Stimulated activated effector memory CD8-positive, alpha-beta T cell treated with anti-CD3 and anti-CD28 coated beads, Interleukin-12 subunit alpha, Interleukin-12 subunit beta, amount 100 ng/mL, for 72 hours (primary cell): ENCODE results near the gene SUGP2.
"Not testable (repeated sequence)": the region's sequence is repeated elsewhere in the genome, so short reads cannot be mapped to it uniquely, and the experiment has no call there.

Source experiments
- ATAC-seq: fragments of 150-1000 bp; cut with Tn5 transposase; 2 replicates; pipeline ENCODE4 v1.10.0; 2021
- DNase-seq, 2 donors: peaks; one replicate each; pipeline ENCODE4 v3.0.0; 2021 to 2022; ENCODE audit warnings: low spot score in 2 of 2
- H3K27ac Mint-ChIP-seq: one replicate; pipeline ENCODE4 v1.8.0; 2022; ENCODE audit warnings: mild to moderate bottlenecking, mixed read lengths
- H3K36me3 Mint-ChIP-seq: one replicate; pipeline ENCODE4 v1.8.0; 2022; ENCODE audit warnings: mild to moderate bottlenecking, mixed read lengths
- H3K4me1 Mint-ChIP-seq: one replicate; pipeline ENCODE4 v1.8.0; 2022; ENCODE audit warnings: mixed read lengths
- H3K4me3 Mint-ChIP-seq: one replicate; pipeline ENCODE4 v1.8.0; 2022; ENCODE audit warnings: mild to moderate bottlenecking, mixed read lengths
- H3K9me3 Mint-ChIP-seq: one replicate; pipeline ENCODE4 v1.8.0; 2022; ENCODE audit warnings: mixed read lengths

SUGP2 gene

DNA sequence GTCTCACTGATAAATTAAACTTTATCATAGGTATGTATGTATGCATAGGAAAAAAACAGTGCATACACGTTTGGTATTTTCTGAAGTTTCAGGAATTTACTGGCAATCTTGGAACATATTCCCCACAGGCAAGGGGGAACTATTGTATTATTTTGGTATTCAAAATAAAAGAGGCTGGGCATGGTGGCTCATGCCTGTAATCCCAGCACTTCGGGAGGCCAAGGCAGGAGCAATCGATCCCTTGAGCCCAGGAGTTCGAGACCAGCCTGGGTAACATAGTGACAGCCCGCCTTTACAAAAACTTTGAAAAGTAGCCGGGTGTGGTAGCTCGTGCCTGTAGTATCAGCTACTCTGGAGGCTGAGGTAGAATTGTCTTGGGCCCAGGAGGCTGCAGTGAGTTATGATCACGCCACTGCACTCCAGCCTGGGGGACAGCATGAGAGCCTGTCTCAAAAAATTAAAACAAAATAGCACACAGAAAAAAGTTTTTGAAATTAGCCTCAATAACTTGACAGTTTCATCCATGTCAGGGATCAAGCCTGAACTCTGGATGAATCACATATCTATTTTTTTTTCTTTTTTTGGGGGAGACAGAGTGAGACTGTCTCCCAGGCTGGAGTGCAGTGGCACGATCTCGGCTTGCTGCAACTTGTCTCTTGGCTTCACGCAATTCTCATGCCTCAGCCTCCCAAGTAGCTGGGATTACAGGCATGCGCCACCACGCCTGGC, 63.2 kb downstream of the SUGP2 start:
- DNase-seq (no peak), ATAC-seq (no peak)
- H3K27ac Mint-ChIP-seq, result no peak overlapping the region
- H3K4me1 Mint-ChIP-seq, result peaks cover 7% of the 10 kb centered on the region
- H3K9me3 Mint-ChIP-seq, result no peaks in the 10 kb centered on the region
- H3K36me3 Mint-ChIP-seq, result no peaks in the 10 kb centered on the region
- H3K4me3 Mint-ChIP-seq, result no peak overlapping the region

DNA sequence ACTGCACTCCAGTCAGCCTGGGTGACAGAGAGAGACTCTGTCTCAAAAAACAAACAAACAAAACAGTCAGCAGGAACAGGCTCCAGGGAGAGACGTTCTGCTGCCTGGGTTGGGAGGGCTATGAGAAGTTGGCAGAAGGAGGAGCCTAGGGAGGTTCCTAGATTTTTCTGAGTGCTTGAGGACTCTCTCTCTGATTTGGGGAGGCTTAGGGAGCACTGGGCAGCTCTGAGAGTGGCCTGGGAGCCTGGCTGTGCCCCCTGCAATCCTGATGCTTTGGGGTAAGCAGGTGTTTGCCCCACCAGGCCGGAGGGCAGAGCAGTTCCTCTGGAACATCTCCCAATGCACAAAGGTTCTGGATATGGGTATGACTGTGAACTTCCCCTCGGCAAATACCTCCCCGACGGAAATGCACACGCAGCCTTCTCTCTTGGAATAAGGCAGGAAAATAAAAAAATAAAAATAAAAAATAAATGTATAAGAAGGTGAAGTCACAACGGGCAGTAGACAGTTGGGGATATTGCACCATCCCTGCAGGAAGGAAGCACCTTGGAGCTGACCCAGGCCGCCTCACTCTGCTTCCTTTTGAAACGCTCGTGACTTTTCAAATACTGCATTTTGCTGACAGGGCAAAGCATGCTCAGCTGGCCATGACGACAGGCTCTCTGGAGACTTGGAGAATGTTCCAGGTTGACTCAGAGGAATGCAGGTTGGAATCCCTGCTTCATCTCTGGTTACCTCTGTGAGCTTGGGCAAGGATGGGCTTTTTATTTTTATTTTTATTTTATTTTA, 65.8 kb downstream of the SUGP2 start:
- no peak overlapping the region for H3K4me3 Mint-ChIP-seq
- no peaks in the 10 kb centered on the region for H3K9me3 Mint-ChIP-seq
- H3K36me3 Mint-ChIP-seq, result no peaks in the 10 kb centered on the region
- H3K4me1 Mint-ChIP-seq, result peaks cover 7% of the 10 kb centered on the region
- H3K27ac Mint-ChIP-seq, result no peak overlapping the region
- DNase-seq (no peak), ATAC-seq (no peak)

DNA sequence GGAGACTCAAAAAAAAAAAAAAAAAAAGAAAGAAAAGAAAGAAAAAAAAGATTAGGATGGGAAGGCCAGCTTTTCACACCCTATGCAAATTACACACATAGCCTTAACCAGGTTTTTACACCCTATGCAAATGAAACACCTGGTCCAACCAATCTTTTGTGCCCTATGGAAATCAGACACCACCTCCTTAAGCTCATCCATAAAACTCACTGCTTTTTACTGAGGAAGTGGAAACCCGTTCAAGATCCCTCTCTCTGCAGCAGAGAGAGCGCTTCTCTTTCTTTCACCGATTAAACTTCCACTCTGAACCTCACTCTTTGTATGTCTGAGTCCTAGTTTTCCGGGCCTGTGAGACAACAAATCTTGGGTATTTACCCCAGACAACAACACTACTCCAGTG, 67.0 kb downstream of the SUGP2 start:
- no peak for DNase-seq
- Mint-ChIP-seq H3K4me3 (no peak overlapping the region), H3K9me3 (no peaks in the 10 kb centered on the region), H3K4me1 (peaks cover 18% of the 10 kb centered on the region), H3K27ac (no peak overlapping the region), H3K36me3 (no peaks in the 10 kb centered on the region)
- no peak for ATAC-seq

DNA sequence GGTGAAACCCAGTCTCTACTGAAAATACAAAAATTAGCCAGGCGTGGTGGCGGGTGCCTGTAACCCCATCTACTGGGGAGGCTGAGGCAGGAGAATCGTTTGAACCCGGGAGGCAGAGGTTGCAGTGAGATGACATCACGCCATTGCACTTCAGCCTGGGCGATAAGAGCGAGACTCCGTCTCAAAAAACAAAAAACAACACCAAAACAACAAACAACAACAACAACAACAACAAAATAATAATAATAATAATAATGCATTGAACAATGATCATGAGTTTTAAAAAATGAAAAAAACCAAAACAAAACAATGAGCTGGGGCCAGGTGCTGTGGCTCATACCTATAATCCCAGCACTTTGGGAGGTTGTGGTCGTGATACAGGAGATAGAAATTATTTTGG, 69.2 kb downstream of the SUGP2 start:
- ATAC-seq, result no peak
- no peak for DNase-seq
- Mint-ChIP-seq H3K4me1 (peaks cover 16% of the 10 kb centered on the region), H3K36me3 (no peaks in the 10 kb centered on the region), H3K4me3 (no peak overlapping the region), H3K9me3 (no peaks in the 10 kb centered on the region), H3K27ac (no peak overlapping the region)

DNA sequence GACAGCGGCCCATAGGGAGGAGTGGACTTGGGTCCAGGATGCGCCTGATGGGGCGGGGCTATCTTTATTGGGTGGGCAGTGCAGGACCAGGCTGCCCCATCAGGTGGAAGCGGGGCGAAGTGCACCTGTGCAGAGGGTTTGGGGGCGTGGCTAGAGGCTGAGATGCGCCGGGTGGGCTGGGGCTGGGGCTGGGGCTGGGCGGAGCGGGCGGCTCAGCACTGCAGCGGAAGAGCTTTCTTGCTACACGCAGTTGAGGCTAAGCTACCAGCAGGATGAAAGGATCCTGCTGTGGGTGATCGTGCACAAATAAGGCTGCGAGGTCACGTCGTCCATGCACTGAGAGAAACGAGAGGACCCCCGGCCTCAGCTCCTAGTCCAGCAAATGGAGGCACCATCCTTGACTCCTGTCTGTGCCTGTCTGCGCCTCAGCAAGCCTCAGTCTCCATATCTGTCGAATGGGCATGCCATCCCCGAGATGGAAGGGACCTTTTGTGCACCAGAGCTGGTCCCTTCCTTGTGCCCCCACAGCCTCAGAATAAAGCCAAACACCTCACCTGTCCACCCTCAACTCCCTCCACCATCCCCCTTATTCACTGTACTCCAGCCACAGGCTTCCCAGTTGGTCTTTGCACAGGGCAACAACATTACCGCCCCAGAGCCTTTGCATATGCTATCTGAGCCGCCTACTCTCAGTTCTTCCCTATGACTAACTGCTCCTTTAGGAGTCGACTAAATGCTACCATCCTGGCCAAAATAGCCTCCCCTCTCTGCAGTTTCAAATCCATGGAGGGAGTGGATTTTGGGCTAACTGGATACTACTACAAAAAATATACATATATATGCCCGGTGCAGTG, 71.3 kb downstream of the SUGP2 start:
- Mint-ChIP-seq H3K9me3 (no peaks in the 10 kb centered on the region), H3K4me3 (no peak overlapping the region)
- peak; percentile 39 for ATAC-seq

DNA sequence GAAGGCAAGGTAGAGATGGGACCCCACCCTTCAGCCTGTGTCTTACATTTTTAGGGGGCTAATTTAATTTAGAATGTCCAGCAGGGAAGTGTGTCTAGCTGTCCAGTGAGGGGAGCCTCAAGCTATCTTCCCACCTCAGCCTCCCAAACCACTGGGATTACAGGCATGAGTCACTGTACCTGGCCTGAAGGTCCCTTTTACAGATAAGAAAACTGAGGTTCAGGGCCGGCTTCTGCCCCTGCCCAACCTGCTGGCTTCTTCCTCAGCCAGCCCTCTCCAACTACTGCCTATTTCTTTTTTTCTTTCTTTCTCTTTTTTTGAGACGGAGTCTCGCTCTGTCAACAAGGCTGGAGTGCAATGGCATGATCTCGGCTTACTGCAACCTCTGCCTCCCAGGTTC, 72.9 kb downstream of the SUGP2 start:
- Mint-ChIP-seq H3K4me1 (peaks cover 12% of the 10 kb centered on the region), H3K4me3 (no peak overlapping the region), H3K9me3 (no peaks in the 10 kb centered on the region), H3K36me3 (no peaks in the 10 kb centered on the region), H3K27ac (no peak overlapping the region)
- ATAC-seq (no peak), DNase-seq (no peak)

More for the DNA sequence above, 71.3 kb downstream of the SUGP2 start:
- H3K36me3 Mint-ChIP-seq, result no peaks in the 10 kb centered on the region
- no peak for DNase-seq
- peaks cover 12% of the 10 kb centered on the region for H3K4me1 Mint-ChIP-seq
- H3K27ac Mint-ChIP-seq, result no peak overlapping the region

DNA sequence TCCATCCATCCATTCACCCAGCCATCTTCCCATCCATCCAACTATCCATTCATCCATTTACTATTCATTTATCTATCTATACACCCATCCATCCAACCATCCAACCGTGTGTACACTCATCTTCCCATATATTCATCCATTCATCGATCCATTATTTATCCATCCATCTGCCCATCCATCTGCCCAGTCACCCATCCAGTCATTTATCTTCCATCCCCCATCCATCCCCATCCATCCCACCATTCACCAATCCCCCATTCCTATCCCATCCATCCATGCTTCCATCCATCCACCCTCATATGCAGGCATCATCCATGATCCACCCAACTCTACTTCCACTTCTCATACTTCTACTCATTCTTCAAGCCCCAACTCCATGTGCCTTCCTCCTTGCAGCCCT, 78.3 kb downstream of the SUGP2 start:
- no peak for DNase-seq
- Mint-ChIP-seq H3K9me3 (peaks cover 5% of the 10 kb centered on the region), H3K4me1 (no peaks in the 10 kb centered on the region), H3K4me3 (no peak overlapping the region), H3K36me3 (no peaks in the 10 kb centered on the region), H3K27ac (no peak overlapping the region)
- no peak for ATAC-seq

DNA sequence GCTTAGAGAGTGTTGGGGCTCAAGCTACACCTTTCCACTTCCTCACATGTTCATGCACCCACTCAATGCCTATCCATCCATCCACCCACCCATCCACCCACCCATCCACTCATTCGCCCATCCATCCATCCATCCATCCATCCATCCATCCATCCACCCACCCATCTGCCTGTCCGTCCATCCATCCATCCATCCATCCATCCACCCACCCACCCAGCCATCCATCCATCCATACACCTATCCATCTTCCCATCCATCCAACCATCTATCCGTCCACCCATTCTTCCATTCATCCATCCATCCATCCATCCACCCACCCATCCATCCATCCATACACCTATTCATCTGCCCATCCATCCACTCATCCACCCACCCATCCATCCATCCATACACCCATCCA, 79.2 kb downstream of the SUGP2 start:
- ATAC-seq (no peak), DNase-seq (no peak)
- H3K4me1 Mint-ChIP-seq, result peaks cover under 1% of the 10 kb centered on the region
- no peaks in the 10 kb centered on the region for H3K36me3 Mint-ChIP-seq
- H3K9me3 Mint-ChIP-seq, result peaks cover 5% of the 10 kb centered on the region
- H3K27ac Mint-ChIP-seq, result no peak overlapping the region
- H3K4me3 Mint-ChIP-seq, result no peak overlapping the region

DNA sequence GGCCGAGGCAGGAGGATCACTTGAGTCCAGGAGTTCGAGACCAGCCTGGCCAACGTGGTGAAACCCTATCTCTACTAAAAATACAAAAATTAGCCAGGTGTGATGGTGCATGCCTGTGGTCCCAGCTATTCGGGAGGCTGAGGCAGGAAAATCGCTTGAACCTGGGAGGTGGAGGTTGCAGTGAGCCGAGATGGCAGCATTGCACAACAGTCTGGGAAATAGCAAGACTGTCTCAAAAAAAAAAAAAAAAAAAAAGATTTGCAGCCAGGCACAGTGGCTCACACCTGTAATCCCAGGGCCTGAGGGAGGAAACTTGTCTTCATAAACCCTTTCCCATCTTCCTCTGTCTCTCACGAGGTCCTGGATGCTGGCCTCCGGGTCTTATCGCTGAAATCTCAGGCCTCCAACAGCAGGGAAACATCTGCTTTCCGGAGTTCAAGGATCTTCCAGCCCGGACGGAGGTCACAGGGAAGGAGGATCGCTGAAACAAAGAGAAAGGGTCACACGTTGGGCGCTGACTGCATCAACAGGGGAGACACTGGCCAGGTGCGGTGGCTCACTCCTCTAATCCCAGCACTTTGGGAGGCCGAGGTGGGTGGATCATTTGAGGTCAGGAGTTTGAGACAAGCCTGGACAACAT, 80.8 kb downstream of the SUGP2 start:
- not testable (repeated sequence) for H3K4me3 Mint-ChIP-seq, H3K4me1 Mint-ChIP-seq, ATAC-seq, H3K27ac Mint-ChIP-seq, H3K9me3 Mint-ChIP-seq, H3K36me3 Mint-ChIP-seq, DNase-seq

DNA sequence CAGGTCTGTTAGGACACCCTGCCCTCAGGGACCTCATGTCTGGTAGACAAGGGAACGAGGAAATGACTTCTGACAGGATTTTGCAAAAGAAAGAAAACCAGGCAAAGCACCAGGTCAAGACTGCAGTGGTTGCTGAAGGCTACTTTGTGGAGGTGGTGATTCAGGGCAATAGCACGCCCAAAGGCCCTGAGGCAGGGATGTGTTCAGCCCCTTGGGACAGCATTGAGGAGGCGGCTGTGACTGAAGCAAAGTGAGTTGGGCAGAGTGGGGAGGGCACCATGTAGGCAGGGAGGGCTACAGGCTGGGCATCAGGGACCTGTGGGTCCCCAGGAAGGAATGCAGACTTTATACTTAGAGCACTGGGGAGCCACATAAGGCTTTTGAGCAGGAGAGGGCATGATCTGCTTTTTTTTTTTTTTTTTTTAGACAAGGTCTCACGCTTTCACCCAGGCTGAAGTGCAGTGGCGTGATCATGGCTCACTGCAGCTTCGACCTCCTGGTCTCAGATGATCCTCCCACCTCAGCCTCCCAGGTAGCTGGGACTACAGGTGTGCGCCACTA, 81.5 kb downstream of the SUGP2 start:
- no peak for ATAC-seq
- peaks cover 5% of the 10 kb centered on the region for H3K4me1 Mint-ChIP-seq
- H3K9me3 Mint-ChIP-seq, result peaks cover 5% of the 10 kb centered on the region
- no peak for DNase-seq
- H3K27ac Mint-ChIP-seq, result no peak overlapping the region
- no peak overlapping the region for H3K4me3 Mint-ChIP-seq
- H3K36me3 Mint-ChIP-seq, result no peaks in the 10 kb centered on the region

DNA sequence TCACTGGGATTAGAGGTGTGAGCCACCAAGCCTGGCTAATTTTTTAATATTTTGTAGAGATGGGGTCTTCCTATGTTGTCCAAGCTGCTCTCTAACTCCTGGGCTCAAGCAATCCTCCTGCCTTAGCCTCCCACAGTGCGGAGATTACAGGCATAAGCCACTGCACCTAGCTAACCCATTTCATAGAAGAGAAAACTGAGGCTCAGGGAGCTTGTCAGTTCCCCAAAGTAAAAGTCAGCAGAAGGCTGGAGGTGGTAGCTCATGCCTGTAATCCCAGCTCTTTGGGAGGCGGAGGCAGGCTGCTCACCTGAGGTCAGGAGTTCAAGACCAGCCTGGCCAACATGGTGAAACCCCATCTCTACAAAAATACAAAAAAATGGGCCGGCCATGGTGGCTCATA, 83.5 kb downstream of the SUGP2 start:
- ATAC-seq (no peak), DNase-seq (no peak)
- Mint-ChIP-seq H3K4me3 (no peak overlapping the region), H3K36me3 (no peaks in the 10 kb centered on the region), H3K4me1 (peaks cover 5% of the 10 kb centered on the region), H3K9me3 (peaks cover under 1% of the 10 kb centered on the region), H3K27ac (no peak overlapping the region)

DNA sequence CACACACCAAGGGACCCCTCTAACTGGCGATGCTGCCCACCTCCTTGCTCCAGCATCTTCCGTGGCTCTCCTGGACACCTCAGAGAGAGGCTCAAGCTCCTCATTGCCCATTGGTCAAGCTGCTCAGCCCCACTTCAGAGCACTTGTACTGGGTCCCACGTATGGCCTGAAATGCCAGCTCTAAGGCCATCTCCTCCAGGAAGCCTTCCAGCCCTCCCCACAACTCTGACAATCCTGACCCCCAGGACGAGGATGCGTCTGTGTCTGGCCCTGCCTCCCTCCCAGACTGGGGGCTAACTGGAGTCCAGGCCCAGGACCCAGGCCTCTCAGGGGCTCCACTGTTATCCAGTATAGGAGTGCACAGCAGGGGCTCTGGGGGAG, 84.4 kb downstream of the SUGP2 start:
- H3K4me3 Mint-ChIP-seq, result no peak overlapping the region
- no peak for DNase-seq
- ATAC-seq, result no peak
- H3K36me3 Mint-ChIP-seq, result no peaks in the 10 kb centered on the region
- no peaks in the 10 kb centered on the region for H3K9me3 Mint-ChIP-seq
- H3K27ac Mint-ChIP-seq, result peak overlapping the region; percentile 26
- H3K4me1 Mint-ChIP-seq, result peaks cover 5% of the 10 kb centered on the region

DNA sequence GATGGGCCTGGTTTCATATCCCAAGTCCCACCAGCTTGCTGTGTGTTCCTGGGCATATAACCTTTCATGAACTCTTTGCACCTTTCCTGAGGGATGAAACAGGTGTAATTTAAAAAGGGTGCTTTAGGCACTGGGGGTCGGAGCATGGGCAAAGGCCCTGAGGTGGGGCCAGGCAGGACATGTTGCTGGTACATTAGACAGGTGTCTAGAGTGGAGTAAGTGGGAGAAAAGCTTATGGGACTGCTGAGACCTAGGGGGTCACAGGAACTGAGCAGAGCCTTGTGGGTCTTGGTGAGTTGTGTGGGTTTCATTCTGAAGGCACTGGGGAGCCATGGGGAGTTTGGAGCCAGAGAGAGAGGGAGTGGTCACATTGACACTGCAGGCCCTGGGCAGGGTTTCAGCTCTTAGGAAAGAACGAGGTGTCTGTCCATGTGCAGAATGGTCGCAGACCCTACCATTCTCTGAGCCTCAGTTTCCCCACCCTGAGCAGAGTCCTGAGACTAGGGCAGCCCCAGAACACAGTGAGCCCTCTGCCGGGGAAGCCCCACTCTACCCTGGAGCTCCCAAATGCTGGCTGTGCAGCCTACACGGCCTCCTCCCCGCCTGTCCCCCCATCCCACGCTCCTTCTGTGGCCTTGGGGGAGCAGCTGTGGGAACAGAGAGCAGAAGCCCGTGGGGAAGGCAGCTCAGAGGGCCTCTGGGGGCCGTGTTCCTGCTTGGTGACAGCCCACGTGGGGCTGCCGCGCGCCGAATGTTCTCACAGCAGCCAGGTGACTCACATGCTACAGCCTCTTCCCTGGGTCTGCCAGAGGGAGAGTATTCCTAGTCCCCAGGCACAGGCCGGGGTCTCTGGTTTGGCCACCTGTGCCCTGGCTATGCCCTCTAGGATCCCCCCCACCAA, 85.0 kb downstream of the SUGP2 start:
- H3K4me1 Mint-ChIP-seq, result peaks cover 5% of the 10 kb centered on the region
- H3K4me3 Mint-ChIP-seq, result no peak overlapping the region
- H3K9me3 Mint-ChIP-seq, result no peaks in the 10 kb centered on the region
- H3K27ac Mint-ChIP-seq, result peak overlapping the region; percentile 26
- no peaks in the 10 kb centered on the region for H3K36me3 Mint-ChIP-seq
- DNase-seq, result no peak
- ATAC-seq, result no peak

DNA sequence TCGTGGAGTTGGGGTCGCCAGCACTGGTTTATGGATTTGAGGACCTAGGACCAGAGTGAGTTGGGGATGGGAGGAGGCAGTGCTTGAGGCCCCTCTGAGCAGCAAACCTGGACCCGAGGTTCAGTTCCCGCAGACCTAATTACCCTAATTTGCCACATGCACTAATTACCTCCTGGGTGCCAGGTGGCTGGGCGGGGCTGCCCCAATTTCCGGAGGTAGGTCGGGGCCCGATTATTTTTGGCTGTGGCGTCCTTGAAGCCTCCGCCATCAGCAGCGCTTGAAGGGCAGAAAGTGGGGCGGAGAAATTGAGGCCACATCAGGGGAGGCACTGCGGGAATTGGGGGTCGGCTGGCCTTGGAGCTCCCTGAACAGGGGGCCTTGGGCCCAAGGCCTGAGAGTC, 86.4 kb downstream of the SUGP2 start:
- no peak overlapping the region for H3K4me3 Mint-ChIP-seq
- H3K27ac Mint-ChIP-seq, result peak overlapping the region; percentile 6
- no peaks in the 10 kb centered on the region for H3K9me3 Mint-ChIP-seq
- ATAC-seq, result no peak
- H3K36me3 Mint-ChIP-seq, result peaks cover 6% of the 10 kb centered on the region
- DNase-seq, result no peak
- peaks cover 10% of the 10 kb centered on the region for H3K4me1 Mint-ChIP-seq
